ENCODE measurements around the gene PLEKHG2. TPM values are rescaled to one million over a fixed set of nuclear protein-coding genes. Genes with fewer than 3 reads are reported as not detected.

The PLEKHG2 gene
- total RNA-seq, 1 donor from 2014 or later: 14.1 TPM

GRCh38 chr19:39390451-39390750, 22.1 kb upstream of the PLEKHG2 start:
- peak overlapping the region; percentile 98 for H3K27ac ChIP-seq (replicated peaks)
- H3K9me3 ChIP-seq (replicated peaks): no peaks in the 10 kb centered on the region
- H3K27me3 ChIP-seq (ENCODE audit: low read depth): no peaks in the 10 kb centered on the region
- peaks cover 38% of the 10 kb centered on the region for H3K4me1 ChIP-seq
- H3K4me3 ChIP-seq: peak overlapping the region; percentile 99
- TF ChIP-seq, protein P1, sequence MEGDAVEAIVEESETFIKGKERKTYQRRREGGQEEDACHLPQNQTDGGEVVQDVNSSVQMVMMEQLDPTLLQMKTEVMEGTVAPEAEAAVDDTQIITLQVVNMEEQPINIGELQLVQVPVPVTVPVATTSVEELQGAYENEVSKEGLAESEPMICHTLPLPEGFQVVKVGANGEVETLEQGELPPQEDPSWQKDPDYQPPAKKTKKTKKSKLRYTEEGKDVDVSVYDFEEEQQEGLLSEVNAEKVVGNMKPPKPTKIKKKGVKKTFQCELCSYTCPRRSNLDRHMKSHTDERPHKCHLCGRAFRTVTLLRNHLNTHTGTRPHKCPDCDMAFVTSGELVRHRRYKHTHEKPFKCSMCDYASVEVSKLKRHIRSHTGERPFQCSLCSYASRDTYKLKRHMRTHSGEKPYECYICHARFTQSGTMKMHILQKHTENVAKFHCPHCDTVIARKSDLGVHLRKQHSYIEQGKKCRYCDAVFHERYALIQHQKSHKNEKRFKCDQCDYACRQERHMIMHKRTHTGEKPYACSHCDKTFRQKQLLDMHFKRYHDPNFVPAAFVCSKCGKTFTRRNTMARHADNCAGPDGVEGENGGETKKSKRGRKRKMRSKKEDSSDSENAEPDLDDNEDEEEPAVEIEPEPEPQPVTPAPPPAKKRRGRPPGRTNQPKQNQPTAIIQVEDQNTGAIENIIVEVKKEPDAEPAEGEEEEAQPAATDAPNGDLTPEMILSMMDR (IDR thresholded peaks at IDR 0.05; ENCODE audit: borderline replicate concordance): no peak
- intact Hi-C loops (cut with micrococcal nuclease): no loop called here
- DNase-seq: no peak
- H3K36me3 ChIP-seq: peaks cover 69% of the 10 kb centered on the region

GRCh38 chr19:39390751-39391437, 21.6 kb upstream of the PLEKHG2 start, which contains the start of the genes MED29 and PAF1:
MED29 (plus strand) TSS chr19:39391378; CDS start chr19:39391423, 45 bp downstream.
PAF1 (minus strand) TSS chr19:39391106; CDS start chr19:39390864, 242 bp downstream.
- H3K4me3 ChIP-seq: peak within 1 kb of the TSS; percentile 99
- no peaks in the 10 kb centered on the region for H3K27me3 ChIP-seq (ENCODE audit: low read depth)
- intact Hi-C loops (cut with micrococcal nuclease): no loop called here
- peaks cover 69% of the 10 kb centered on the region for H3K36me3 ChIP-seq
- peak within 1 kb of the TSS; percentile 98 for H3K27ac ChIP-seq (replicated peaks)
- TF ChIP-seq, protein P1 (IDR thresholded peaks at IDR 0.05; ENCODE audit: borderline replicate concordance): no peak
- DNase-seq: peak; percentile 96
- no peaks in the 10 kb centered on the region for H3K9me3 ChIP-seq (replicated peaks)
- peaks cover 38% of the 10 kb centered on the region for H3K4me1 ChIP-seq

- peak; percentile 91 for DNase-seq
- Histone ChIP-seq H3K4me3 (peak overlapping the region; percentile 14), H3K27ac (replicated peaks) (peak overlapping the region; percentile 88), H3K36me3 (peaks cover 35% of the 10 kb centered on the region), H3K9me3 (replicated peaks) (no peaks in the 10 kb centered on the region), H3K27me3 (ENCODE audit: low read depth) (no peaks in the 10 kb centered on the region), H3K4me1 (peaks cover 43% of the 10 kb centered on the region)
- intact Hi-C loops (cut with micrococcal nuclease): no loop called here
- TF ChIP-seq, protein P1 (IDR thresholded peaks at IDR 0.05; ENCODE audit: borderline replicate concordance): peak; percentile 99
Observed at GRCh38 chr19:39397360-39398296, 14.8 kb upstream of the PLEKHG2 start.

- TF ChIP-seq, protein P1 (IDR thresholded peaks at IDR 0.05; ENCODE audit: borderline replicate concordance): no peak
- intact Hi-C loops (cut with micrococcal nuclease): no loop called here
- DNase-seq: peak; percentile 77
- peaks cover 47% of the 10 kb centered on the region for H3K4me1 ChIP-seq
- no peaks in the 10 kb centered on the region for H3K9me3 ChIP-seq (replicated peaks)
- peaks cover 27% of the 10 kb centered on the region for H3K36me3 ChIP-seq
- peak overlapping the region; percentile 14 for H3K4me3 ChIP-seq
- no peaks in the 10 kb centered on the region for H3K27me3 ChIP-seq (ENCODE audit: low read depth)
- H3K27ac ChIP-seq (replicated peaks): peak overlapping the region; percentile 88
Observed at GRCh38 chr19:39398297-39398864, 14.1 kb upstream of the PLEKHG2 start.

DNA sequence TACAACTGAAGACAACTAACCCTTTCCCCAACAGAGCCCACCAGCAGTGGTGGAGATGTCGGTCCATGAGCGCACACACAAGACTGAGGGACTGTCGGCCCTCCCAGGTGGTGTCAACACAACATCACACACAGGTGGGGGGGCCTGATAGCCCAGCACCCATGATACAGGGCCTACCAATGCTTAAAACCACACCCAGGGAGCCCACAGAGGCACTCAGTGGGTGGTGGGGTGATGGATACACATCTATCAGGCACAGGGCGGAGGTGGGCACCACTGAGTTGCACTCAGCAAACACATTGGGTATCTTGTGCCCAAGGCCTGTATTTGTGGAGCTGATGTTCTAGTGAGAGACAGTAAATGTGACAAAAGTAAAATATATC, 12.8 kb upstream of the PLEKHG2 start:
- Histone ChIP-seq H3K27ac (replicated peaks) (peak overlapping the region; percentile 88), H3K36me3 (peaks cover 15% of the 10 kb centered on the region), H3K4me3 (no peak overlapping the region), H3K9me3 (replicated peaks) (no peaks in the 10 kb centered on the region), H3K27me3 (ENCODE audit: low read depth) (no peaks in the 10 kb centered on the region), H3K4me1 (peaks cover 58% of the 10 kb centered on the region)
- TF ChIP-seq, protein P1 (IDR thresholded peaks at IDR 0.05; ENCODE audit: borderline replicate concordance): no peak
- intact Hi-C loops (cut with micrococcal nuclease): no loop called here
- DNase-seq: no peak

All from left ventricle myocardium inferior (tissue), 1 donor.